H1 (cell line): ENCODE data around the gene DNAJC6. TPM values are rescaled to one million over a fixed set of nuclear protein-coding genes. Genes with fewer than 3 reads are reported as not detected.

Source experiments
- CTCF ChIA-PET: fragments of 300-600 bp; sonication (Branson Sonifier 250); formaldehyde crosslinking; loops from one replicate; lab custom pipeline; 2021; ENCODE audit not compliant: partially characterized antibody; lab: Charles Lee
- POLR2A ChIA-PET: fragments of 300-600 bp; sonication (Branson Sonifier 250); formaldehyde crosslinking; loops from one replicate; lab custom pipeline; 2021; ENCODE audit warnings: inconsistent platforms; ENCODE audit not compliant: partially characterized antibody; lab: Charles Lee
- DNase-seq, 2 experiments: peaks; one replicate each; pipeline versions ENCODE4 v3.0.0 to v3.0.0-alpha.2; 2010 to 2022; ENCODE audit warnings: low spot score in 2 of 2, low read depth in 1 of 2, mixed read lengths in 1 of 2
- FAIRE-seq: peaks from 2 replicates; lab custom pipeline; 2011; peaks lifted over from hg19 to GRCh38; lab: Jason Lieb, UNC
- H2AFZ ChIP-seq: 2 replicates; pipeline ENCODE4 v1.8.1; 2012; ENCODE audit warnings: low read length, inconsistent platforms
- H2AK5ac ChIP-seq: 2 replicates; pipeline ENCODE4 v1.6.1; 2013; ENCODE audit warnings: low read depth, low read length
- H2BK120ac ChIP-seq: replicated peaks from 2 replicates; pipeline ENCODE3; 2013; ENCODE audit warnings: low read depth, low read length, inconsistent platforms
- H2BK12ac ChIP-seq: 2 replicates; pipeline ENCODE4 v1.6.1; 2013; ENCODE audit warnings: low read depth, low read length
- H2BK15ac ChIP-seq: 2 replicates; pipeline ENCODE4 v1.6.1; 2013; ENCODE audit warnings: low read length
- H2BK20ac ChIP-seq: 2 replicates; pipeline ENCODE4 v1.6.1; 2013; ENCODE audit warnings: low read length
- H2BK5ac ChIP-seq: 2 replicates; pipeline ENCODE4 v1.6.1; 2013; ENCODE audit warnings: low read depth, low read length
- H3K14ac ChIP-seq: 2 replicates; pipeline ENCODE4 v1.6.1; 2013; ENCODE audit warnings: inconsistent platforms; ENCODE audit not compliant: insufficient read length
- H3K18ac ChIP-seq: 2 replicates; pipeline ENCODE4 v1.6.1; 2013; ENCODE audit warnings: low read length; ENCODE audit errors: extremely low read depth
- H3K23ac ChIP-seq: 2 replicates; pipeline ENCODE4 v1.6.1; 2013; ENCODE audit warnings: inconsistent platforms; ENCODE audit not compliant: insufficient read length
- H3K23me2 ChIP-seq: 2 replicates; pipeline ENCODE4 v1.6.1; 2013; ENCODE audit warnings: low read depth, low read length
- H3K27ac ChIP-seq: 2 replicates; pipeline ENCODE4 v1.6.1; 2011; ENCODE audit warnings: low read depth, low read length, inconsistent platforms
- H3K27me3 ChIP-seq, 4 experiments: replicated peaks in 1 of 4; 1 replicate in 1 of 4; 2 replicates in 3 of 4; pipeline versions ENCODE4 v1.6.1 to v1.8.1; 2011 to 2013; ENCODE audit warnings: low read length in 3 of 4, mild to moderate bottlenecking in 3 of 4, inconsistent platforms in 2 of 4, mixed read lengths in 2 of 4, moderate library complexity in 1 of 4; ENCODE audit not compliant: control insufficient read depth in 3 of 4, insufficient read depth in 3 of 4; ENCODE audit errors: extremely low read depth in 1 of 4
- H3K36me3 ChIP-seq, 4 experiments: 2 replicates each; pipeline versions ENCODE4 v1.6.1 to v1.8.1; 2011 to 2013; ENCODE audit warnings: mild to moderate bottlenecking in 4 of 4, low read length in 3 of 4, moderate library complexity in 2 of 4, control low read depth in 1 of 4, inconsistent platforms in 1 of 4; ENCODE audit not compliant: insufficient read depth in 4 of 4, control insufficient read depth in 2 of 4
- H3K4ac ChIP-seq: replicated peaks from 2 replicates; pipeline ENCODE3; 2013; ENCODE audit warnings: low read length, low read depth, mixed read lengths, inconsistent platforms; ENCODE audit not compliant: insufficient read length
- H3K4me1 ChIP-seq, 4 experiments: replicated peaks in 1 of 4; 1 replicate in 1 of 4; 2 replicates in 3 of 4; pipeline versions ENCODE4 v1.6.1 to v1.8.1; 2011 to 2013; ENCODE audit warnings: low read length in 3 of 4, inconsistent platforms in 2 of 4, mixed read lengths in 1 of 4; ENCODE audit not compliant: insufficient read depth in 4 of 4, control insufficient read depth in 3 of 4
- H3K4me2 ChIP-seq, 2 experiments: 2 replicates each; pipeline versions ENCODE4 v1.6.1 to v1.8.1; 2011 to 2013; ENCODE audit warnings: low read depth in 2 of 2, low read length in 2 of 2, control low read depth in 1 of 2, inconsistent platforms in 1 of 2, mild to moderate bottlenecking in 1 of 2; ENCODE audit not compliant: insufficient read depth in 1 of 2
- H3K4me3 ChIP-seq, 4 experiments: fragments of 200-600, 300-600 bp in 1 of 4; sonication (generic), shearing (Covaris generic), sonication (Bioruptor Twin) in 1 of 4; 2 replicates each; pipeline versions ENCODE4 v1.5.1 to v1.8.1; 2011 to 2016; ENCODE audit warnings: low read length in 4 of 4, low read depth in 3 of 4, control low read depth in 2 of 4, inconsistent platforms in 2 of 4, mild to moderate bottlenecking in 2 of 4, mixed read lengths in 1 of 4, moderate library complexity in 1 of 4; ENCODE audit not compliant: insufficient read depth in 2 of 4; ENCODE audit errors: extremely low read depth in 1 of 4
- H3K56ac ChIP-seq: replicated peaks from 2 replicates; pipeline ENCODE3; 2013; ENCODE audit warnings: low read depth, mild to moderate bottlenecking, mixed read lengths, low read length, inconsistent platforms; ENCODE audit not compliant: insufficient read length
- H3K79me1 ChIP-seq: 2 replicates; pipeline ENCODE4 v1.6.1; 2013; ENCODE audit warnings: low read depth, low read length, control low read depth
- H3K79me2 ChIP-seq, 2 experiments: 2 replicates each; pipeline versions ENCODE4 v1.6.1 to v1.8.1; 2012 to 2013; ENCODE audit warnings: low read length in 2 of 2, mild to moderate bottlenecking in 2 of 2, inconsistent platforms in 1 of 2; ENCODE audit not compliant: insufficient read depth in 2 of 2, control insufficient read depth in 1 of 2
- H3K9ac ChIP-seq, 4 experiments: replicated peaks in 1 of 4; 1 replicate in 1 of 4; 2 replicates in 3 of 4; pipeline versions ENCODE4 v1.6.1 to v1.8.1; 2011 to 2013; ENCODE audit warnings: low read depth in 3 of 4, low read length in 3 of 4, control low read depth in 2 of 4, mild to moderate bottlenecking in 2 of 4, moderate library complexity in 2 of 4, inconsistent platforms in 1 of 4; ENCODE audit errors: extremely low read depth in 1 of 4
- H3K9me3 ChIP-seq, 2 experiments: 2 replicates each; pipeline versions ENCODE4 v1.6.1 to v1.8.1; 2012 to 2013; ENCODE audit warnings: mild to moderate bottlenecking in 2 of 2, moderate library complexity in 2 of 2, control low read depth in 1 of 2, inconsistent platforms in 1 of 2, low read depth in 1 of 2, low read length in 1 of 2, mixed read lengths in 1 of 2; ENCODE audit not compliant: insufficient read depth in 2 of 2
- H4K20me1 ChIP-seq, 2 experiments: replicated peaks in 1 of 2; 2 replicates each; pipeline versions ENCODE3 to v1.8.1; 2011 to 2013; ENCODE audit warnings: inconsistent platforms in 2 of 2, low read length in 2 of 2, mild to moderate bottlenecking in 1 of 2; ENCODE audit not compliant: insufficient read depth in 2 of 2, control insufficient read depth in 1 of 2
- H4K5ac ChIP-seq: 2 replicates; pipeline ENCODE4 v1.6.1; 2013; ENCODE audit warnings: low read length, low read depth, mixed read lengths, inconsistent platforms; ENCODE audit not compliant: insufficient read length
- H4K8ac ChIP-seq: 2 replicates; pipeline ENCODE4 v1.8.0; 2013; ENCODE audit warnings: mild to moderate bottlenecking, moderate library complexity, low read length, inconsistent platforms; ENCODE audit not compliant: insufficient read depth; ENCODE audit errors: extremely low read depth
- H4K91ac ChIP-seq: replicated peaks from 2 replicates; pipeline ENCODE3; 2013; ENCODE audit warnings: low read length, mixed read lengths, inconsistent platforms; ENCODE audit not compliant: insufficient read length
- E2F6 ChIP-seq: IDR thresholded peaks from 2 replicates; pipeline ENCODE4 v1.6.1; 2012; ENCODE audit warnings: inconsistent platforms
- GABPA ChIP-seq: IDR thresholded peaks from 2 replicates; pipeline ENCODE4 v1.6.1; 2011; ENCODE audit warnings: mild to moderate bottlenecking, low read length, moderate library complexity, borderline replicate concordance; ENCODE audit not compliant: insufficient read depth
- MAX ChIP-seq: IDR thresholded peaks from 2 replicates; pipeline ENCODE4 v1.6.1; 2012; ENCODE audit warnings: inconsistent platforms
- RAD21 ChIP-seq, 2 experiments: IDR thresholded peaks in 1 of 2; conservative IDR thresholded peaks in 1 of 2; 2 replicates each; pipeline ENCODE4 v1.6.1; 2011; ENCODE audit warnings: low read depth in 2 of 2, low read length in 2 of 2, improper control_type of control experiment in 1 of 2, inconsistent platforms in 1 of 2, mild to moderate bottlenecking in 1 of 2, moderate library complexity in 1 of 2
- SP4 ChIP-seq: IDR thresholded peaks from 2 replicates; pipeline ENCODE4 v1.6.1; 2012; ENCODE audit warnings: low read length, inconsistent platforms
- TBP ChIP-seq: IDR thresholded peaks from 2 replicates; pipeline ENCODE4 v1.6.1; 2011; ENCODE audit warnings: low read depth, low read length, improper control_type of control experiment
- WGBS, 2 experiments: shearing (Covaris generic) in 1 of 2; methylation state at CpG; one replicate each; pipeline versions ENCODE4 v1.1.6 to v1.1.7; 2013 to 2015; ENCODE audit warnings: low lambda C conversion rate in 2 of 2, mixed read lengths in 2 of 2, inconsistent platforms in 1 of 2, low coverage in 1 of 2, missing lambda C conversion rate in 1 of 2; ENCODE audit not compliant: insufficient replicate concordance in 2 of 2, insufficient coverage in 1 of 2, insufficient read length in 1 of 2; ENCODE audit errors: extremely low coverage in 1 of 2, missing lambda C conversion rate in 1 of 2; 5-methylcytosine and 5-hydroxymethylcytosine counted together
- polyA plus RNA-seq, 7 experiments: library from polyadenylated mRNA; depleted of rRNA in 3 of 7; stranded (reverse) in 5 of 7; unstranded in 2 of 7; fragments of >200 nt in 5 of 7; fragments of 200-250 nt in 2 of 7; gene quantifications; 1 replicate in 5 of 7; 2 replicates in 1 of 7; 4 replicates in 1 of 7; pipeline versions ENCODE4 v1.2.1 to v1.2.3, GENCODE V29; 2011 to 2013; ENCODE audit warnings: missing spikeins in 2 of 7, mixed read lengths in 2 of 7
- total RNA-seq: library from RNA; stranded (reverse); fragmentation: NEBNext Ultra II Directional; extraction: Animal tissue kit (Norgen Biotek cat#: 25700); gene quantifications from 2 replicates; pipeline ENCODE4 v1.2.1, GENCODE V29; 2021

Gene DNAJC6
- total and polyA plus RNA-seq, 2 of the 8 experiments (the other 6 are each of a cell fraction or from before 2014, with no cell fraction given), result 1.6 to 3.0 TPM

- Histone ChIP-seq H3K56ac (no peak overlapping the region), H3K9ac (no peak overlapping the region), H2BK15ac (no peak overlapping the region), H3K4me2 (no peak overlapping the region), H3K36me3 (no peaks in the 10 kb centered on the region), H4K5ac (no peak overlapping the region), H4K91ac (no peak overlapping the region), H3K14ac (no peak overlapping the region), H4K8ac (no peak overlapping the region), H3K23ac (no peak overlapping the region), H2BK20ac (no peak overlapping the region), H3K79me1 (no peaks in the 10 kb centered on the region), H3K27me3 (no peaks in the 10 kb centered on the region; a peak in 3 of 7 replicates), H4K20me1 (no peaks in the 10 kb centered on the region), H3K18ac (no peak overlapping the region), H3K23me2 (peaks cover 4% of the 10 kb centered on the region), H3K27ac (no peak overlapping the region), H3K9me3 (no peaks in the 10 kb centered on the region), H2AK5ac (no peak overlapping the region), H3K4me3 (no peak overlapping the region), H2BK12ac (no peak overlapping the region), H3K4ac (no peak overlapping the region), H2AFZ (no peak overlapping the region), H2BK5ac (no peak overlapping the region), H2BK120ac (no peak overlapping the region), H3K4me1 (peaks cover 0 to 5% (median 3%) of the 10 kb centered on the region in 4 experiments; a peak in 5 of 7 replicates), H3K79me2 (no peaks in the 10 kb centered on the region)
- 95% methylated on average over 4 of the region's 4 CpGs; no CpG with 5 or more reads in 1 of the 2 experiments for whole genome bisulfite sequencing, 2 experiments
- FAIRE-seq (no peak), DNase-seq (no peak)
- POLR2A ChIA-PET, result interaction anchor here (1.4 to 1.7 kb wide), 3 partner anchors 12 to 14 kb away, joined by 3 to 10 read pairs (median 6); no protein-coding TSS in a partner anchor
- CTCF ChIA-PET, result interaction anchor here (0.9 to 3.8 kb wide), 11 partner anchors 11 to 420 kb away, joined by 3 to 17 read pairs (median 4); partner anchors contain the start of gene DNAJC6
- TF ChIP-seq RAD21 (IDR thresholded peaks at IDR 0.05 in 1 of 2, conservative IDR thresholded peaks at IDR 0.05 in 1 of 2; ENCODE audit: low read depth in 2 of 2, low read length in 2 of 2) (no peak), GABPA (no peak), MAX (no peak), TBP (no peak), E2F6 (no peak), SP4 (no peak)
These were observed 42.1 kb upstream of the DNAJC6 start for GRCh38 chr1:65267271-65267670.
